HepG2 (cell line): Measurements from ENCODE around the gene TEX261. TPM values are rescaled to one million over a fixed set of nuclear protein-coding genes. Genes with fewer than 3 reads are reported as not detected.

ENCODE experiments used
- ATAC-seq: fragments of 200-7000 bp; cut with Tn5 transposase; 3 replicates; pipeline ENCODE4 v1.9.1; 2020; ENCODE audit warnings: mild to moderate bottlenecking, moderate library complexity
- BruUV-seq: library from RNA; stranded (reverse); fragments of 400-500 nt; replicated peaks from 2 replicates; lab custom pipeline; 2021; lab: Mats Ljungman, UMichigan
- CTCF ChIA-PET: fragments of 300-600 bp; formaldehyde crosslinking; extraction: SDS; loops from one replicate; lab custom pipeline; 2021; ENCODE audit warnings: low total read pairs, inconsistent platforms, low intra/inter-chr PET ratio; lab: Yijun Ruan, JAX
- POLR2A ChIA-PET: fragments of 350-600 bp; sonication (Branson Sonifier 250); formaldehyde crosslinking; loops from one replicate; lab custom pipeline; 2020; ENCODE audit warnings: antibody characterized with exemption, inconsistent platforms; lab: Yijun Ruan, JAX
- DNase-seq: peaks from one replicate; pipeline ENCODE4 v3.0.0-alpha.2; 2015; ENCODE audit warnings: low spot score
- FAIRE-seq: peaks from 3 replicates; lab custom pipeline; 2011; peaks lifted over from hg19 to GRCh38; lab: Jason Lieb, UNC
- H2AFZ ChIP-seq: one replicate; pipeline ENCODE4 v1.6.1; 2011; ENCODE audit warnings: low read length, inconsistent platforms
- H3K27ac ChIP-seq: fragments of 300-600 bp; 3 replicates; pipeline ENCODE4 v1.8.0; 2011; ENCODE audit warnings: mixed run types, mild to moderate bottlenecking, mixed read lengths, low read length, inconsistent platforms; ENCODE audit not compliant: insufficient read depth; ENCODE audit errors: extremely low read length
- H3K27me3 ChIP-seq, 2 experiments: fragments of 200-600 bp in 1 of 2; 2 replicates in 1 of 2; 3 replicates in 1 of 2; pipeline versions ENCODE4 v1.6.0 to v1.8.0; 2011; ENCODE audit warnings: low read length in 2 of 2, mild to moderate bottlenecking in 2 of 2, moderate library complexity in 2 of 2, inconsistent platforms in 1 of 2; ENCODE audit not compliant: insufficient read depth in 2 of 2, control insufficient read depth in 1 of 2
- H3K36me3 ChIP-seq, 2 experiments: fragments of 200-600 bp in 1 of 2; replicated peaks in 1 of 2; 2 replicates in 1 of 2; 3 replicates in 1 of 2; pipeline versions ENCODE4 v1.5.1 to v1.8.0; 2011; ENCODE audit warnings: low read length in 2 of 2, inconsistent platforms in 1 of 2; ENCODE audit not compliant: insufficient read depth in 2 of 2, control insufficient read depth in 1 of 2
- H3K4me1 ChIP-seq: 2 replicates; pipeline ENCODE4 v1.5.1; 2012; ENCODE audit warnings: low read length, inconsistent platforms; ENCODE audit not compliant: insufficient read depth
- H3K4me2 ChIP-seq: 2 replicates; pipeline ENCODE4 v1.6.0; 2011; ENCODE audit warnings: low read depth, low read length, inconsistent platforms
- H3K4me3 ChIP-seq, 3 experiments: fragments of 200-600 bp in 1 of 3; sonication (generic), shearing (Covaris generic) in 1 of 3; replicated peaks in 1 of 3; 2 replicates each; pipeline ENCODE4 v1.5.1; 2011 to 2016; ENCODE audit warnings: low read length in 3 of 3, inconsistent platforms in 2 of 3, low read depth in 2 of 3, mild to moderate bottlenecking in 2 of 3, control low read depth in 1 of 3, mixed read lengths in 1 of 3; ENCODE audit not compliant: insufficient read depth in 1 of 3
- H3K79me2 ChIP-seq: one replicate; pipeline ENCODE4 v1.6.1; 2011; ENCODE audit warnings: low read length, inconsistent platforms; ENCODE audit not compliant: insufficient read depth
- H3K9ac ChIP-seq: 2 replicates; pipeline ENCODE4 v1.6.0; 2011; ENCODE audit warnings: mild to moderate bottlenecking, low read depth, low read length, inconsistent platforms; ENCODE audit not compliant: insufficient read depth
- H3K9me3 ChIP-seq: 2 replicates; pipeline ENCODE4 v1.5.1; 2012; ENCODE audit warnings: mild to moderate bottlenecking, low read length
- H4K20me1 ChIP-seq: 2 replicates; pipeline ENCODE4 v1.6.0; 2011; ENCODE audit warnings: inconsistent platforms, mild to moderate bottlenecking, low read length, moderate library complexity; ENCODE audit not compliant: insufficient read depth
- CCAR2 ChIP-seq: fragments of 200-400 bp; formaldehyde crosslinking; optimal IDR thresholded peaks from 2 replicates; pipeline ENCODE3; 2018; ENCODE audit warnings: low read depth, mild to moderate bottlenecking, low read length, moderate library complexity
- HMGA1 ChIP-seq: sonication (generic); formaldehyde crosslinking; conservative IDR thresholded peaks from 2 replicates; pipeline ENCODE4 v1.4.0; 2020; ENCODE audit warnings: missing genetic modification reagents
- YEATS4 ChIP-seq: sonication (generic); formaldehyde crosslinking; IDR thresholded peaks from 2 replicates; pipeline ENCODE4 v1.4.0; 2020; ENCODE audit warnings: missing genetic modification reagents, borderline replicate concordance
- ZBTB26 ChIP-seq: IDR thresholded peaks from 2 replicates; pipeline ENCODE4 v1.6.1; 2016; ENCODE audit warnings: missing compliant biosample characterization, missing genetic modification reagents, borderline replicate concordance
- ZFP91 ChIP-seq: sonication (generic); formaldehyde crosslinking; IDR thresholded peaks from 2 replicates; pipeline ENCODE4 v1.9.0; 2022; ENCODE audit warnings: missing genetic modification reagents, mild to moderate bottlenecking, borderline replicate concordance
- ZNF550 ChIP-seq: sonication (generic); formaldehyde crosslinking; IDR thresholded peaks from 2 replicates; pipeline ENCODE4 v1.4.0; 2020; ENCODE audit warnings: mild to moderate bottlenecking, missing genetic modification reagents, borderline replicate concordance
- ZSCAN25 ChIP-seq: sonication (generic); formaldehyde crosslinking; IDR thresholded peaks from 2 replicates; pipeline ENCODE4 v1.8.0; 2022; ENCODE audit warnings: mild to moderate bottlenecking, missing genetic modification reagents
- WGBS: methylation state at CpG from one replicate; pipeline ENCODE4 v1.1.6; 2017; ENCODE audit warnings: low lambda C conversion rate; 5-methylcytosine and 5-hydroxymethylcytosine counted together
- in situ Hi-C: cut with HindIII; loops from 2 replicates; pipeline ENCODE4 v1.10.0; 2017; ENCODE audit warnings: low pct_unique_long_range_greater_than_20kb; ENCODE audit not compliant: extremely low pct_ligation_motif_present
- intact Hi-C: fragments of 100-400 bp; cut with micrococcal nuclease; formaldehyde crosslinking; loops from one replicate; pipeline ENCODE4 v1.10.0; 2022; ENCODE audit not compliant: unreplicated experiment
- polyA plus RNA-seq, 8 experiments: library from polyadenylated mRNA; depleted of rRNA in 3 of 8; stranded (reverse) in 7 of 8; unstranded in 1 of 8; fragments of >200 nt; fragmentation: Illumina TruSeq in 4 of 8; extraction: Trizol in 4 of 8; gene quantifications; 2 replicates each; pipeline versions ENCODE4 v1.2.1 to v1.2.3, GENCODE V29; 2011 to 2016; ENCODE audit warnings: low read depth in 4 of 8, missing spikeins in 1 of 8, mixed read lengths in 1 of 8; ENCODE audit not compliant: insufficient read depth in 1 of 8
- total RNA-seq, 5 experiments: library from RNA; depleted of rRNA; stranded (reverse); fragments of >200 nt; fragmentation: Illumina TruSeq; extraction: Trizol; gene quantifications; 2 replicates each; pipeline ENCODE4 v1.2.3, GENCODE V29; 2016; ENCODE audit warnings: low read depth in 1 of 5

The TEX261 gene
- total and polyA plus RNA-seq, 2 of the 13 experiments (the other 11 are each of a cell fraction or from before 2014, with no cell fraction given) = 43.8 to 78.7 TPM

GRCh38 chr2:70984228-70984575 lies 10.5 kb downstream of the TEX261 start:
- Histone ChIP-seq H4K20me1 (no peaks in the 10 kb centered on the region), H3K79me2 (no peaks in the 10 kb centered on the region), H3K9me3 (no peaks in the 10 kb centered on the region), H2AFZ (no peak overlapping the region), H3K4me2 (no peak overlapping the region), H3K4me1 (no peaks in the 10 kb centered on the region), H3K4me3 (no peak overlapping the region), H3K27ac (no peak overlapping the region), H3K36me3 (peaks cover 27 to 29% of the 10 kb centered on the region in 2 experiments), H3K27me3 (no peaks in the 10 kb centered on the region), H3K9ac (no peak overlapping the region)
- WGBS = 97% methylated on average over 3 of the region's 3 CpGs
- DNase-seq = no peak
- TF ChIP-seq YEATS4 (no peak), ZBTB26 (no peak), CCAR2 (no peak), ZNF550 (CRISPR knock-in tag) (no peak), ZSCAN25 (CRISPR knock-in tag) (no peak), HMGA1 (CRISPR knock-in tag) (no peak), ZFP91 (CRISPR knock-in tag) (peak; percentile 27; the same call in 1 of the 2 replicates)
- FAIRE-seq = no peak
- POLR2A ChIA-PET = no interaction called here
- intact Hi-C loops = no loop called here
- BruUV-seq = no TSS peak
- in situ Hi-C loops = no loop called here
- CTCF ChIA-PET = interaction anchor here (1.3 kb wide), 1 partner anchor 86 kb away, joined by 3 read pairs; no protein-coding TSS in a partner anchor
- ATAC-seq = no peak
